Peyer's patch (tissue), 4 donors: Measurements from ENCODE around the gene RHOD.

Source experiments
- POLR2A ChIP-seq, 2 donors: fragments of 450-650 bp; IDR thresholded peaks; one replicate each; pipeline ENCODE4 v1.5.1; 2017; ENCODE audit warnings: antibody characterized with exemption in 2 of 2, mild to moderate bottlenecking in 2 of 2, moderate library complexity in 2 of 2
- TF ChIP-seq, protein P1 (sequence below), 6 experiments: fragments of 450-650 bp in 4 of 6; fragments of 200-600 bp in 2 of 6; sonication (generic) in 1 of 6; IDR thresholded peaks; one replicate each; pipeline ENCODE4 v1.5.1; 2017 to 2019; ENCODE audit warnings: antibody characterized with exemption in 6 of 6, mild to moderate bottlenecking in 3 of 6, moderate library complexity in 1 of 6

DNA sequence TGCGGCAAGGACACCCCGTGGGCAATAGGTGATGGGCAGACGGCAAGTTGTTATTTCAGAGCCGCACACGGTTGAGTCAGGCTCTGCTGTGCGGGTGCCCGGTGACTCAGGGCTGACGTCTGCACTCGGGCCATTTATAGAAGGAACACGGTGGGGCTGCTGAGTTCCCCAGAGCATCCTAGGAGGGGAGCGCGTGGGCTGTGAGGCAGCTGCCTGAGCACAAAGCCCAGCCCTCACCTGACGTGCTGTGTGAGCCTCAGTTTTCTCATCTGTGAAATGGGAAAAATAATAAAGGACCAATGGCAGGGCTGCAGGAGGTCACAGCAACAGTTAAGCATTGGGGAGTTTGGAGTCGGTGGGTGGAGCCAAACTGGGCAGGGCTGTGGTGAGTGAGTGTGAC is 11.3 kb upstream of the RHOD start:
- TF ChIP-seq, protein P1, sequence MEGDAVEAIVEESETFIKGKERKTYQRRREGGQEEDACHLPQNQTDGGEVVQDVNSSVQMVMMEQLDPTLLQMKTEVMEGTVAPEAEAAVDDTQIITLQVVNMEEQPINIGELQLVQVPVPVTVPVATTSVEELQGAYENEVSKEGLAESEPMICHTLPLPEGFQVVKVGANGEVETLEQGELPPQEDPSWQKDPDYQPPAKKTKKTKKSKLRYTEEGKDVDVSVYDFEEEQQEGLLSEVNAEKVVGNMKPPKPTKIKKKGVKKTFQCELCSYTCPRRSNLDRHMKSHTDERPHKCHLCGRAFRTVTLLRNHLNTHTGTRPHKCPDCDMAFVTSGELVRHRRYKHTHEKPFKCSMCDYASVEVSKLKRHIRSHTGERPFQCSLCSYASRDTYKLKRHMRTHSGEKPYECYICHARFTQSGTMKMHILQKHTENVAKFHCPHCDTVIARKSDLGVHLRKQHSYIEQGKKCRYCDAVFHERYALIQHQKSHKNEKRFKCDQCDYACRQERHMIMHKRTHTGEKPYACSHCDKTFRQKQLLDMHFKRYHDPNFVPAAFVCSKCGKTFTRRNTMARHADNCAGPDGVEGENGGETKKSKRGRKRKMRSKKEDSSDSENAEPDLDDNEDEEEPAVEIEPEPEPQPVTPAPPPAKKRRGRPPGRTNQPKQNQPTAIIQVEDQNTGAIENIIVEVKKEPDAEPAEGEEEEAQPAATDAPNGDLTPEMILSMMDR (IDR thresholded peaks at IDR 0.05) = no peak
- TF ChIP-seq POLR2A (IDR thresholded peaks at IDR 0.05) = no peak
